GM10248 (cell line): ENCODE results near the gene KIAA1217.

ENCODE experiments used
- CTCF ChIA-PET: fragments of 300-600 bp; sonication (Branson Sonifier 250); formaldehyde crosslinking; extraction: SDS; loops from one replicate; lab custom pipeline; 2021; ENCODE audit warnings: antibody characterized with exemption; lab: Yijun Ruan, JAX
- POLR2A ChIA-PET: fragments of 350-650 bp; sonication (Branson Sonifier 250); formaldehyde crosslinking; extraction: SDS; loops from one replicate; lab custom pipeline; 2020; ENCODE audit warnings: antibody characterized with exemption; lab: Yijun Ruan, JAX
- DNase-seq: peaks from one replicate; pipeline ENCODE4 v3.0.0; 2012; ENCODE audit errors: extremely low spot score
- TF ChIP-seq, protein P1 (sequence below): IDR thresholded peaks from 2 replicates; pipeline ENCODE4 v1.5.1; 2012; ENCODE audit warnings: mild to moderate bottlenecking, low read depth; ENCODE audit errors: extremely low read depth, missing control alignments, control extremely low read depth

KIAA1217 gene

DNA sequence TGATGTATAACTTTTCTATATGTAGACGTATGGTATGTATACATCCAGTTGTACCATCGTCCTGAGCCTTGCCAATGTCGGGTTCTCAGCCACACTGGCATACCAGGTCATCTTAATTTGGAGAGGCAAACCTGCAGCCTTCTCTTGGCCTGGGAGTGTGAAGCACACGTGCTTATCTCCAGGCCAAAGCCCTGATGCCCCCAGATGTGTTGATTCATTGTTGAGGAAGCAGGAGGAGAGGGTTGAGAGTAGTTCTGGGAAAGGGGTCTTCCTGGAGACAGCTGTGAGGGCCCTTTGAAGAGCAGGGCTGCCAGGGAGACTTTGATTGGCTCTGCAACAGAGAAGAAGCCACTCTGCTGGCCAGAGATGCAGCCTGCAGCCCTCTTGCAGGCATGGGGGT is 359.1 kb downstream of the KIAA1217 start:
- no peak for DNase-seq
- ChIA-PET CTCF (no interaction called here), POLR2A (no interaction called here)
- TF ChIP-seq, protein P1, sequence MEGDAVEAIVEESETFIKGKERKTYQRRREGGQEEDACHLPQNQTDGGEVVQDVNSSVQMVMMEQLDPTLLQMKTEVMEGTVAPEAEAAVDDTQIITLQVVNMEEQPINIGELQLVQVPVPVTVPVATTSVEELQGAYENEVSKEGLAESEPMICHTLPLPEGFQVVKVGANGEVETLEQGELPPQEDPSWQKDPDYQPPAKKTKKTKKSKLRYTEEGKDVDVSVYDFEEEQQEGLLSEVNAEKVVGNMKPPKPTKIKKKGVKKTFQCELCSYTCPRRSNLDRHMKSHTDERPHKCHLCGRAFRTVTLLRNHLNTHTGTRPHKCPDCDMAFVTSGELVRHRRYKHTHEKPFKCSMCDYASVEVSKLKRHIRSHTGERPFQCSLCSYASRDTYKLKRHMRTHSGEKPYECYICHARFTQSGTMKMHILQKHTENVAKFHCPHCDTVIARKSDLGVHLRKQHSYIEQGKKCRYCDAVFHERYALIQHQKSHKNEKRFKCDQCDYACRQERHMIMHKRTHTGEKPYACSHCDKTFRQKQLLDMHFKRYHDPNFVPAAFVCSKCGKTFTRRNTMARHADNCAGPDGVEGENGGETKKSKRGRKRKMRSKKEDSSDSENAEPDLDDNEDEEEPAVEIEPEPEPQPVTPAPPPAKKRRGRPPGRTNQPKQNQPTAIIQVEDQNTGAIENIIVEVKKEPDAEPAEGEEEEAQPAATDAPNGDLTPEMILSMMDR: no peak

DNA sequence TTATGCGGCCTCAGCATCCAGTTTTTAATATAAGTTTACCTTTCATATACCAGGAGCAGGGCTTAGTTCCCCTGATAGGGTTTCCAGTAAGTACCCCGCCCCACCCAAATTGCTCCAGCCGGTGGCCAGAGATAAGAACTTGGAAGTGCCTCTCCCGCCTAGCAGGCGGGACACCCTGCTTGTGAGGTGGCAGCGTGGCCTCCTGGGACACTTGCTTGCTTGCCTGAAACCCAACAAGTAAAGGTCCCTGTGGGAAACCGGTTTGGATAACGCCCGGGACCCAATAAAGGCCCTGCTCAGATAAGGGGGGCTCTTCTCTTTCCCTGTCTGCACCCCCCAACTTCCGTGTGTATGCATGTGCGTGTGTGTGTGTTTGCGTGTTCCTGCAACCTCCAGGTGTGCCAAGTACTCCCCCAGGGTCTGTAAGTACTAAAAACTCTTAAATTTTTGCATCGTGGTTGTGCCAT is 360.4 kb downstream of the KIAA1217 start:
- ChIA-PET POLR2A (no interaction called here), CTCF (interaction anchor here (1.6 kb wide), 1 partner anchor 13 kb away, joined by 4 read pairs; no protein-coding TSS in a partner anchor)
- no peak for DNase-seq
- TF ChIP-seq, protein P1: no peak

DNA sequence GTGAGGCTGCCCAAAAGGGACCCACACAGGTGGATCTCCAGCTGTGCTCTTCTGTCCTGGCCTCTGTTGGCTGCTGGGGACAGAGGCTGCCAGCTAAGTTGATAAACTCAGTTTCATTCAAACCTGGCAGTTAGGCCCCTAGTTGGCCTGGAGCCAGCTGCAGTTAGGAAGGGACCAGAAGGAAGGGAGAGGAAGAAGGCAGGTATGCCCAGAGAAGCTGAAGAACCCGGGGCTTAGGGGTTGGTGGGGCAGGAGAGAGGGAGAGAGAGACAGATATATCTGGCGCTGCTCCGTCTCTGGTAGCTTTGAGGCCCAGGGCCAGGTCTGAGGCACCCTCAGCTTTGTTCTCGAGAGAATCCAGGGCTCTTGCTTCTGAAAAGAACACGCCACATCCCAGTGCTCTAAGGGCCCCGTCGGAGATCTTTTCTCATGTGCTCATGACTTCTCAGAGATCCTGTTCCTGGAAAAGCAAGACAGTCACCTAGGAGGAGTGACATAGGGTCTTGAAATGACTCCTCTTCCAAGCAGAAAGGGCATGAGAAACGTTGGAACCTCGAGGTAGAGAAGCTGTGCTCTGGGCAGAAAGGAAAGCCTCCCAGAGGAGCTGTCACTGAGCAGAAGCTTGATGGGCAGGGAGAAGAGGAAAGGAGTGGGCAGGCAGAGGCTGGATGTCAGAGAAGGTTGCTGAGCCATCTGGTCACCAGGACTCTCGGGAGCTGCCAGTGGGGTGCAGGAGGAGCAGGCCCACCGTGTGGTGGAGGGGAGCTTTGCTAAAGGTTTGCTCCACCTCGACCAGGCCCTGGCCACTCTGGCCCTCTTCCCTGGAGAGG is 361.1 kb downstream of the KIAA1217 start:
- POLR2A ChIA-PET: no interaction called here

DNA sequence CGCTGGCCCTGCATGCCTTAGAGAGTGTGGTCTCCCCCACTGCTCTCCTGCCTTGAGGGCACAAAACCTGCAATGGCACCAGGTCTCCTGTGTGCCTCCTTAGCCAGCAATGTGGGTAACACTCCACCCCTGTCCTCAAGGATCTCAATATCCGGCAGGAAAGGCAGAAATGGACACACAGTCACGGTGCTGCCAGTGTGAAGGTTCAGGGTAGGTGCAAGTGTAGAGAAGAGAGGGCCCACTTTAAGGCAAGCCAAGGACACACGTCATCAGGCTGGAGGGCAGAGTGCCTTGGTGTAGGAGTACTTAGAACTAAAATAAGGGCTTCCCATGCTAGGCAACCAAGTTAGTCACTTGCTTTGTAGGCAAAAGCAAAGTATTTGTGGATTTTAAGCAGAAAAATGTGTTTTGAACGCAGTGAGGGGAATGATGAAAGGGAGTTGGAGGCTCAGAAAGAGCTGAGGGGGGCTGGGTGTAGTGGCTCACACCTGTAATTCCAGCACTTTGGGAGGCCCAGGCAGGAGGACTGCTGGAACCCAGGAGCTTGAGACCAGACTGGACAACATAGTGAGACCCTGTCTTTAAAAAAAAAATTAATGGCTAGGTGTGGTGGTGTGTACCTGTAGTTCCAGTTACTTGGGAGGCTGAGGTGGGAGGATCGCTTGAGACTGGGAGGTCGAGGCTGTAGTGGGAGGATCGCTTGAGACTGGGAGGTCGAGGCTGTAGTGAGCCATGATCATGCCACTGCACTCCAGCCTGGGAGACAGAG is 361.9 kb downstream of the KIAA1217 start:
- DNase-seq: no peak
- ChIA-PET POLR2A (no interaction called here), CTCF (interaction anchor here (1.2 to 2.1 kb wide), 4 partner anchors 12 to 43 kb away, joined by 3 to 11 read pairs (median 4); no protein-coding TSS in a partner anchor)
- TF ChIP-seq, protein P1: no peak

More for the DNA sequence above, 361.1 kb downstream of the KIAA1217 start:
- CTCF ChIA-PET: interaction anchor here (1.6 to 1.7 kb wide), 2 partner anchors 11 to 14 kb away, joined by 4 read pairs; no protein-coding TSS in a partner anchor
- TF ChIP-seq, protein P1: no peak
- no peak for DNase-seq

DNA sequence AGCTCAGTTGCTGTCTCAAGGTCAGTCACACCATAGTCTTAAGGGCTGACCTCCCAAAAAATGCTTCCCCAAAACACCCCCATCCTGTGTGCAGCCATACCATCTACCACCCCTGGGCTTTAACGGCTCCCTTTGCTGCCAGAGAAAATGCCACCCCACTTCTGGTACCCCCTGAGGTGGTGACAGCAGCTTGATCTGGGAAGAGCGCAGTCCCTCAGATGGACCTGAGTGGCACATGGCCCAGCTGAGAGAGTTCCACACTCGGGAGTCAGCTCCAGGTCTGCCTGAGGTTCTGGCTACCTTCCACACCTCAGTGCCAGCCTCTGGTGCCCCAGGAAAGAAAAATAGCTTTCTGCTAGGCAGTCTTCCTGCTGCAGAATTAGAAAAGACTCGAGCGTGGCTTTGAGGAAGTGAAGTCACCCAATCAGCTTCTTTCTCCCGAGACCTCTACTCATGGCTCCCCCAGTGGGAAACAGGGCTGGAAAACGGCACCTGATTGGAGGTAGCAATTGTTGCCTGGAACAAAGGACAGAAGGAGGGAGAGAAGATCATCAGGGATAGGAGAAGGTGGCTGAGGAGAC is 363.0 kb downstream of the KIAA1217 start:
- TF ChIP-seq, protein P1: no peak
- CTCF ChIA-PET: interaction anchor here (1.2 to 2.1 kb wide), 3 partner anchors 13 to 41 kb away, joined by 3 to 11 read pairs (median 5); no protein-coding TSS in a partner anchor
- POLR2A ChIA-PET: no interaction called here
- DNase-seq: no peak

DNA sequence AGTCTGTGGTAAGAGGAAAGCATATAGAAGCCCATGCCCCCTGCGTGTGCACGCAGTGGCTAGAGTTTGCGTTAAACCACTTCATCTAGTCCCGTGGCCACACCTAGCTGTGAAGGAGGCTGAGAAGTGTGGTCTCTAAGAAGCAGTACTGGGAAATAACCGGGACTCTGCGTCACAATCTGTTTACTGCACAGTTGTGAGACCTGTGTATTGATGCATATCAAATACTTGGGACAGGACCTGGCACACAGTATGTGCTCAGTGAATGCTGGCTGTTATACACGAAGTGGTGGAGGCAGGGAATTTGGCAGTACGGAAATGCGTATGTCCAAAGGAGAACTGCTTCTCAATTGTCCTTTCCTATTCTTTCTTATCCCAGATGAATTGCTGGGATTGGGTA is 365.2 kb downstream of the KIAA1217 start:
- CTCF ChIA-PET: interaction anchor here (1.3 kb wide), 1 partner anchor 17 kb away, joined by 3 read pairs; no protein-coding TSS in a partner anchor
- POLR2A ChIA-PET: no interaction called here
- TF ChIP-seq, protein P1: no peak
- no peak for DNase-seq
